GM19397 (cell line): Measurements from ENCODE around the gene MLKL.
"Not testable (repeated sequence)": the region's sequence is repeated elsewhere in the genome, so short reads cannot be mapped to it uniquely, and the experiment has no call there.

Experiments
- ATAC-seq: cut with Tn5 transposase; IDR thresholded peaks from one replicate; pipeline ENCODE4 v1.9.1; 2021; ENCODE audit warnings: mild to moderate bottlenecking, moderate library complexity; ENCODE audit not compliant: unreplicated experiment

MLKL gene

GRCh38 chr16:74732707-74733350, 32.2 kb upstream of the MLKL start:
- no peak for ATAC-seq

GRCh38 chr16:74731853-74732477, 31.3 kb upstream of the MLKL start:
- no peak for ATAC-seq

- ATAC-seq = no peak
Observed at GRCh38 chr16:74729783-74730683, 29.4 kb upstream of the MLKL start.

GRCh38 chr16:74727903-74728302, 27.2 kb upstream of the MLKL start:
- no peak for ATAC-seq

GRCh38 chr16:74726716-74727115, 26.1 kb upstream of the MLKL start:
- no peak for ATAC-seq

GRCh38 chr16:74725651-74726455, 25.2 kb upstream of the MLKL start:
- ATAC-seq = no peak

GRCh38 chr16:74724820-74725549, 24.3 kb upstream of the MLKL start:
- no peak for ATAC-seq

GRCh38 chr16:74723256-74723655, 22.6 kb upstream of the MLKL start:
- no peak for ATAC-seq

GRCh38 chr16:74722156-74722555, 21.5 kb upstream of the MLKL start:
- not testable (repeated sequence) for ATAC-seq

- ATAC-seq = no peak
Observed at GRCh38 chr16:74721716-74722115, 21.1 kb upstream of the MLKL start.

- ATAC-seq = no peak
Observed at GRCh38 chr16:74720579-74720978, 19.9 kb upstream of the MLKL start.

- no peak for ATAC-seq
Observed at GRCh38 chr16:74718741-74719610, 18.3 kb upstream of the MLKL start.

- no peak for ATAC-seq
Observed at GRCh38 chr16:74718140-74718539, 17.5 kb upstream of the MLKL start.

GRCh38 chr16:74717367-74717766, 16.7 kb upstream of the MLKL start:
- ATAC-seq = no peak

- ATAC-seq = no peak
Observed at GRCh38 chr16:74716355-74716754, 15.7 kb upstream of the MLKL start.

GRCh38 chr16:74713876-74714275, 13.2 kb upstream of the MLKL start:
- ATAC-seq = no peak

GRCh38 chr16:74713325-74713724, 12.7 kb upstream of the MLKL start:
- no peak for ATAC-seq

- no peak for ATAC-seq
Observed at GRCh38 chr16:74711938-74712337, 11.3 kb upstream of the MLKL start.

- no peak for ATAC-seq
Observed at GRCh38 chr16:74710401-74710800, 9.7 kb upstream of the MLKL start.
